Activated effector memory CD4-positive, alpha-beta T cell treated with anti-CD3 and anti-CD28 coated beads, Interleukin-2, amount 50 U/mL, for 16 hours (primary cell): Measurements from ENCODE around the gene SPHK2.
A peak's percentile ranks its signal among the peaks of the same experiment; 100 is the strongest.
"Not testable (repeated sequence)": the region's sequence is repeated elsewhere in the genome, so short reads cannot be mapped to it uniquely, and the experiment has no call there.

Experiments
- DNase-seq: peaks from one replicate; pipeline ENCODE4 v3.0.0-alpha.2; 2020

SPHK2 gene

DNA sequence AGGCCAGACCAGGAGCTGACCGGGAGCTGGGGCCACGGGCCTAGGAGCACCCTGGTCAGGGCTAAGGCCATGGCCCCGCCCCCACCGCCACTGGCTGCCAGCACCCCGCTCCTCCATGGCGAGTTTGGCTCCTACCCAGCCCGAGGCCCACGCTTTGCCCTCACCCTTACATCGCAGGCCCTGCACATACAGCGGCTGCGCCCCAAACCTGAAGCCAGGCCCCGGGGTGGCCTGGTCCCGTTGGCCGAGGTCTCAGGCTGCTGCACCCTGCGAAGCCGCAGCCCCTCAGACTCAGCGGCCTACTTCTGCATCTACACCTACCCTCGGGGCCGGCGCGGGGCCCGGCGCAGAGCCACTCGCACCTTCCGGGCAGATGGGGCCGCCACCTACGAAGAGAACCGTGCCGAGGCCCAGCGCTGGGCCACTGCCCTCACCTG lies 6.6 kb downstream of the SPHK2 start:
- DNase-seq = no peak

DNA sequence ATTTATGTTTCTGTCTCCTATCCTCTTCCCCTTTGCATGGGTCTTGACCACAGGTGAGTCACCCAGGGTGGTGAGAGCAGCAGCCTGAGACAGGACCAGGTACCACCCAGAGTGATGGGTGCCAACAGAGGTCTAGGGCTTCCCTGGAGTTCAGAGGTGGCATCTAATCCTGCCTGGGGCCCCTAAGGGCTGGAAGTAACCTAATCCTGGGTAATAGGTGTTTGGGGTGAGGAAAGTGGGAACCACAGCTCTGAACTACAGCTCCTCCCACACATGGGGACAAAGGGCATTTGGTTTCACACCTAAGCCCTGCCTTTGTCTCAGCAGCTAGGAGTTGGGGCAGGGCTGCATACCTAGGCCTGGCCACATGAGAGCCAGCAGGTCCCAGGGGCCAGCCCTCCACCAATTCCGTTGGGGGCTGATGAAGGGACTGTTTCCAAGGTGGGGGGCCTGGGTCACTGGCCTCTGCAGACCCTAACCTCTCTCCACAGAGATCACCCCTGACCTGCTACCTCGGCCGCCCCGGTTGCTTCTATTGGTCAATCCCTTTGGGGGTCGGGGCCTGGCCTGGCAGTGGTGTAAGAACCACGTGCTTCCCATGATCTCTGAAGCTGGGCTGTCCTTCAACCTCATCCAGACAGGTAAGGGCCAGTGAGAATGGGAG lies 8.0 kb downstream of the SPHK2 start:
- DNase-seq = no peak

DNA sequence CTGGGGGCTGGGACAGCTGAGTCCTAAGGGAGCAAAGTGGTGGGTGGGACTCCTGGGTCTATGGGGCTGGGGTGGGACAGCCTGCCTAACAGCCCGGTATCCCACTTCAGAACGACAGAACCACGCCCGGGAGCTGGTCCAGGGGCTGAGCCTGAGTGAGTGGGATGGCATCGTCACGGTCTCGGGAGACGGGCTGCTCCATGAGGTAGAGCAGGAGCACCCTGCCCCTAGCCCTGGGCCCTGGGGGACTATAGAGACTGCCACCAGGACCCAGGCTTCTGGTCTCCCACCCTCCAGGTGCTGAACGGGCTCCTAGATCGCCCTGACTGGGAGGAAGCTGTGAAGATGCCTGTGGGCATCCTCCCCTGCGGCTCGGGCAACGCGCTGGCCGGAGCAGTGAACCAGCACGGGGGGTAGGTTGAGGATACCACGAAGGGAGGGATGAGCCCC lies 8.6 kb downstream of the SPHK2 start:
- no peak for DNase-seq

DNA sequence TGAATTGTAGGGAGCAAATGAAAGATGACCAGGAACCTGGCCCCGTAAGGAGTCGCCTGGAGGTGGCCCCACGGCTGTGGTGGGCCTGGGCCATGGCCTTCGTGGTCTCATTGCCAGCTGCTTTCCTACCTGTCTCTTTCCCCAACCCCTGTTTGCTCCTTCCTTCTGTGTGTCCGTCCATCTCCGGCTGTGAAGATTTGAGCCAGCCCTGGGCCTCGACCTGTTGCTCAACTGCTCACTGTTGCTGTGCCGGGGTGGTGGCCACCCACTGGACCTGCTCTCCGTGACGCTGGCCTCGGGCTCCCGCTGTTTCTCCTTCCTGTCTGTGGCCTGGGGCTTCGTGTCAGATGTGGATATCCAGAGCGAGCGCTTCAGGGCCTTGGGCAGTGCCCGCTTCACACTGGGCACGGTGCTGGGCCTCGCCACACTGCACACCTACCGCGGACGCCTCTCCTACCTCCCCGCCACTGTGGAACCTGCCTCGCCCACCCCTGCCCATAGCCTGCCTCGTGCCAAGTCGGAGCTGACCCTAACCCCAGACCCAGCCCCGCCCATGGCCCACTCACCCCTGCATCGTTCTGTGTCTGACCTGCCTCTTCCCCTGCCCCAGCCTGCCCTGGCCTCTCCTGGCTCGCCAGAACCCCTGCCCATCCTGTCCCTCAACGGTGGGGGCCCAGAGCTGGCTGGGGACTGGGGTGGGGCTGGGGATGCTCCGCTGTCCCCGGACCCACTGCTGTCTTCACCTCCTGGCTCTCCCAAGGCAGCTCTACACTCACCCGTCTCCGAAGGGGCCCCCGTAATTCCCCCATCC lies 9.4 kb downstream of the SPHK2 start:
- no peak for DNase-seq

DNA sequence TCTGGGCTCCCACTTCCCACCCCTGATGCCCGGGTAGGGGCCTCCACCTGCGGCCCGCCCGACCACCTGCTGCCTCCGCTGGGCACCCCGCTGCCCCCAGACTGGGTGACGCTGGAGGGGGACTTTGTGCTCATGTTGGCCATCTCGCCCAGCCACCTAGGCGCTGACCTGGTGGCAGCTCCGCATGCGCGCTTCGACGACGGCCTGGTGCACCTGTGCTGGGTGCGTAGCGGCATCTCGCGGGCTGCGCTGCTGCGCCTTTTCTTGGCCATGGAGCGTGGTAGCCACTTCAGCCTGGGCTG lies 9.9 kb downstream of the SPHK2 start:
- DNase-seq = no peak

DNA sequence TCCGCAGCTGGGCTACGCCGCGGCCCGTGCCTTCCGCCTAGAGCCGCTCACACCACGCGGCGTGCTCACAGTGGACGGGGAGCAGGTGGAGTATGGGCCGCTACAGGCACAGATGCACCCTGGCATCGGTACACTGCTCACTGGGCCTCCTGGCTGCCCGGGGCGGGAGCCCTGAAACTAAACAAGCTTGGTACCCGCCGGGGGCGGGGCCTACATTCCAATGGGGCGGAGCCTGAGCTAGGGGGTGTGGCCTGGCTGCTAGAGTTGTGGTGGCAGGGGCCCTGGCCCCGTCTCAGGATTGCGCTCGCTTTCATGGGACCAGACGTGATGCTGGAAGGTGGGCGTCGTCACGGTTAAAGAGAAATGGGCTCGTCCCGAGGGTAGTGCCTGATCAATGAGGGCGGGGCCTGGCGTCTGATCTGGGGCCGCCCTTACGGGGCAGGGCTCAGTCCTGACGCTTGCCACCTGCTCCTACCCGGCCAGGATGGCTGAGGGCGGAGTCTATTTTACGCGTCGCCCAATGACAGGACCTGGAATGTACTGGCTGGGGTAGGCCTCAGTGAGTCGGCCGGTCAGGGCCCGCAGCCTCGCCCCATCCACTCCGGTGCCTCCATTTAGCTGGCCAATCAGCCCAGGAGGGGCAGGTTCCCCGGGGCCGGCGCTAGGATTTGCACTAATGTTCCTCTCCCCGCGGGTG lies 10.4 kb downstream of the SPHK2 start:
- no peak for DNase-seq

DNA sequence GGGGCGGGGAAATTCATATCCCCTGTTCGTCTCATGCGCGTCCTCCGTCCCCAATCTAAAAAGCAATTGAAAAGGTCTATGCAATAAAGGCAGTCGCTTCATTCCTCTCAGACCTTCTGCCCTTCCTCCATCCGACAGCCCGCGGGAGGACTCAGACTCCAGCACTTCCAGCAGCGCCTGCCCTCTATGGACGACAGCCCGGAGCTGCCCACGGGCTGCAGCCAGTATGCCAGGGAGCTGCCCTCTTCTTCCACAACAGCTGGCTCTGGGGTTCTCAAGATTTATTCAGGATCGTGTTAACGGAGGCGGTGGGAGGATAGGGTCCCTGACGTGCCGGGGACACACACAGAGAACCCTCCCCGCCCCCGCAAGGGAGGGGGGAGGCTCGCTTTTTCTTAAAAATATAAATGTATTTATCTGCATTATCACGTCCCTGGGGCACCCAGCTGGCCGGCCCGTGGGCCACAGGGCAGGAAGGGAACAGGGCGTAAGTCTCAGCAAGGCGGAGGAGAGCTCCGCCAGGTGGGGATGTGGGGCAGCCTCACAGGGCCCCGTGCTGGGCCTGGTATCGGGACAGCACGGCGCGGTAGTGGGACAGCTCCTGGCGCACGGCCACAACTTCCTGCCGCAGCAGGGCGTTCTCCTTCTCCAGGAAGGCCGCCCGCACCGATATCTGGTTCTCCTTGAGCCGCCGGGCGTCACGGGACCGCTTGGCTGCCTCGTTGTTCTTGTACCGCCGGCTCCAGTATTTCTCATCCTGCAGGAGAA lies 11.2 kb downstream of the SPHK2 start:
- DNase-seq = no peak

DNA sequence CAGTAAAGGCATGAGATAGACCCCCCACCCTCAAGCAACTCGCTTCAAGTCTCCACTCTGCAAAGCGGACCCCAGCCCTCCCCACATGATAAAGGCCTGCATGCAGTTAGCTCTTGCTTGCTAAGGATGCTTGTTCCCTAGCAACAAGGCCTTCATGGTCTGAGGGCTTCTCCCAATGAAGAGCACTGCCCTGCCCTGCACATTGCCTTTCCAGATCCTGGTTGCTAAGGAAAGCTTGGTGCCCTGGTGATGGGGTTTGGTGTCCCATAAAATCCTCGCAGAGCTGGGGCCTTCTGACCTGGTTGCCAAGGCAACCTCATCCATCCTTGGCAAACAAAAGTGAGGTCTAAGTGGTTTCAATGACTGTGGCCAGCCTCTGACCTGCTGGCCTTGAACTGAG lies 11.9 kb downstream of the SPHK2 start:
- DNase-seq = no peak

DNA sequence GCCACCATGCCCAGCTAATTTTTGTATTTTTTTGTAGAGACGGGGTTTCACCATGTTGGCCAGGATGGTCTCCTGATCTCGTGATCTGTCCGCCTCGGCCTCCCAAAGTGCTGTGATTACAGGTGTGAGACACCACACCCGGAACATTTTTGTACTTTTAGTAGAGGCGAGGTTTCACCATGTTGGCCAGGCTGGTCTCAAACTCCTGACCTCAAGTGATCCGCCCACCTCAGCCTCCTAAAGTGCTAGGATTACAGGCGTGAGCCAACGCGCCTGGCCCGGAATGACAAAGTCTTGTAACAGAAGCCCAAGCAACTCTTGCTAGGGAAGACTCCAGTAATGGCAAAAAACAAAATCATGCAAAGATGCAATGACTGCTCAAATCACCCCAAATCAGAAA lies 13.0 kb downstream of the SPHK2 start:
- DNase-seq = not testable (repeated sequence)

DNA sequence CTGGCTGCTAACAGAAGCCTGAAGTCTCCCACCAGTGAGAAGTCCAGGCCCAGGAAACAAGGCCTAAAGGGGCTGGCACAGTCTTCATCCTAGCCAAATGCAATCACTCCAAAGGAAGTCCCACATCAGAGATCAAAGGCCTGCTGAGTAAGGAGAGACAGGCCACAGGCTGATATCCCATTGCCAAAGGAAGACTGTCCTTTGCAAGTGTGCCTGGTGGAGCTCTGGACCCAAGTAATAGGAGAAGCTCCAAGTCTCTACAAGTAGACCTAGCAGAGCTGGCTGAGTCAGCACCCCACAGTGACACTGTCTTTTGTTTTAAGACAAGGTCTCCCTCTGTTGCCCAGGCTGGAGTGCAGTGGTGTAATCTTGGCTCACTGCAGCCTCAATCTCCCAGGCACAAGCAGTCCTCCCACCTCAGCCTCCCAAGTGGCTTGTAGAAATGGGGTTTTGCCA lies 13.4 kb downstream of the SPHK2 start:
- no peak for DNase-seq

DNA sequence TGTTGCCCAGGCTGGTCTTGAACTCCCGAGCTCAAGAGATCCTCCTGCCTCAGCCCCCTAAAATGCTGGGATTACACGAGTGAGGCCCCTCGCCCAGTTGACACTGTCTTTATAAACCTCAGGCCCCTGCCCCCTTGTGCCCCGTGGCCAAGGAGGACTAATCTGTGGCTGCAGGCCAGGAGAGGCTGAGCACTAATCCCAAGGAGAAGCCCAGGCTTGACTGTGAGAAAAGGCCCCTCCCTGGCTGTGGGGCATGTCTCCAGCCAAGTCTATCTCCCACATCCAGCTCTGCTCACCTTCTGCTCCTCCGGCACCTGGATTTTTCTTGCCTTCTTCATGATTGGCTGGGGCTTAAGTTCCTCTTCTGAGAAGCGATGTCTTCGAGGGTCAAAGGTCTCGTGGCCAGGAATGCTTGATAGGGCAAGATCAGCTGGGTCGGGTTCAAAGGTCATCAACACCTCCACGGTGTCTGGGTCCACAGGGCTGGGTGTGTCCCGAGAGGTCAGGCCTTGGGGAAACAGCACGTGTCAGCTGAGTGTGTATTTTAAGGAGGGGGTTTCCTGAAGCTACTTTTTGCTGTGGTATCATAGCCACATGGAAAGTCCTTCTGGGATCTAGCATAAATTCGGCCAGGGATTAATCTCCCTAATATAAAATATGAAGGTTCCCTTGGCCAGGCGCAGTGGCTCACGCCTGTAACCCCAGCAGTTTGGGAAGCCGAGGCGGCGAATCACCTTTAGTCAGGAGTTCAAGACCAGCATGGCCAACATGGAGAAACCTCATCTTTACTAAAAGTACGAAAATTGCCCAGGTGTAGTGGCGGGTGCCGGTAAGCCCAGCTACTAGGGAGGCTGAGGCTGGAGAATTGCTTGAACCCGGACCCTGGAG lies 14.1 kb downstream of the SPHK2 start:
- no peak for DNase-seq

DNA sequence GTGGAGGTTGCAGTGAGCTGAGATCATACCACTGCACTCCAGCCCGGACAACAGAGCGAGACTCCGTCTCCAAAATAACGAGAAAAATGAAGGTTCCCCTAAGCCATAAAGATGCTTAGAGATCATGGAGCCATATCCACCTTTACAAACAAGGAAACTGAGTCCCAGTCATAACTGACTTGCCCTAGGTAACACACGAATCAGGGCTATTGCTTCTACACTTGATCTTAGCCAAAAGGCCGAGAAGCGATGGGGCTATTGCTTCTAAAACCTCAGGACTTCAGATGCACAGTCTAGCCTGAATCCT lies 14.7 kb downstream of the SPHK2 start:
- DNase-seq = no peak

DNA sequence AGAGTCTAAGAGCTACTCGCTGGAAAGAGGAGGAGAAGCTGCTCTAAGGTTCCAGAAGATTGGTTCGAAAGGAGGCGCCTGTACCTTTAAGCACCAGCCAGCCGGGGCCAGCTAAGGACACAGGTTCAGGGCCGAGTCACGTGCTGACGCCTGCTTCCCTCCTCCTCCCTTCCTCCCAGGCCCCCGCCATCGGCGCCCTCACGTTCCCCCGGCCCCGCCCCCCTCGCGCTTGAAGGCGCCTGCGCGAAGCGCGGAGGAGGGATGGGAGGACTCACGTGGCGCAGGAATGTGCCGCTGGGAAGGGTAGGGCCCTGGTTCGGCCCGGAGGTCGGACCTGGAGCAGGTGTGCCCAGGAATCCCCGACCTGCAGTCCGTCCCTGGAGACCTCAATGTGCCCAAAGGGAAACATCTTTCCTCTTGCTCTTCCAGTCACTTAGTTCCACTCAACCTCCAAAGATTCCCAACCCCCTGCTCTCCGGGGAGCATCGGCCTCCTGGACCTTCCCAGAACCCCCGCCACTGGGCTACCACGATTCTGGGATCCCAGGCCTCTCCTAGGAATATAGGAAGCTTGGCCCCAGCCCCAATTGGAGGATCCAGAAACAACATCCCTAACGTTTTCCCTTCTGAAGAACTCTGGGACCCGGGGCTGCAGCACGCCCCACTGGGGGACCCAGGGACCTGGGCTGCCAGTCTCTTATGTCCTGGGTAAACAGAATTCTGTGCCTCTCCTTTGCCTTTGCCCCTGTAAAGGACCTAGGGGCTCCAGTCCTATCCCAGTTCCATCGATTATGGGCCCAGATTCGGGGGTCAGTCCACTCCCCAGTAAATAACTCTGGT lies 15.3 kb downstream of the SPHK2 start:
- peak; percentile 97 for DNase-seq

DNA sequence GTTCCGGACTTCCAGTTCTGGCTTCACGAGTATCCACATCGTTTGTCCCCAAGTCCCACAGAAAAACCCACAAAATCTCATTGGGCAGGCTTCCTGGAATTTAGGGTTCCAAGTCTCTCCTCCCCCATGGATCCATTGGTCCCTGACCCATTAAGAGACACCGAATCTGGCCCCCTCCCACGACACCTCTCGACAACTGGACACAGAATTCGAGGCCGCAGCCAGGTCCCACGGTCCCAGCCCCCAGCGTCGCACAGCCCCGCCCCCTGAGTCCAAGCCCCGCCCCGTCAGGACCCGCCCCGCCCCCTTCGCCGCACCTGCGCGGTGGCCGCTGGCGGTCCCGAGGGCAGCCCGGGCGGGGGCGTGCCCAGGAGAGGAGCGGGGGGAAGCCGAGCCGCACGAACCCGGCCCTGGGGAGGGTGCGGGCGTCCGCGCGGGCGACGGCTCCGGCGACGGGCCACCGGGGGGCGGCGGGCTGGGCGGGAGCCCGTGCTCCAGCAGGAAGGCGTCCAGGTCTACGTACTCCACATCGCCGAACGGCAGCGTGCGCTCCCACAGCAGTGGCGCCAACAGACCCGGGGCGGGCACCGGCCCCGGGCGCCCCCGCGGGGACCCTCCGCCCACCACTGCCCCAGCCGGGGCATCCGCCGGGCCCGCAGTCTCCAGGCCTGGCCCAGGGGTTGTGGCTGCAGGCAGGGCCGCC lies 16.1 kb downstream of the SPHK2 start:
- peak; percentile 92 for DNase-seq

DNA sequence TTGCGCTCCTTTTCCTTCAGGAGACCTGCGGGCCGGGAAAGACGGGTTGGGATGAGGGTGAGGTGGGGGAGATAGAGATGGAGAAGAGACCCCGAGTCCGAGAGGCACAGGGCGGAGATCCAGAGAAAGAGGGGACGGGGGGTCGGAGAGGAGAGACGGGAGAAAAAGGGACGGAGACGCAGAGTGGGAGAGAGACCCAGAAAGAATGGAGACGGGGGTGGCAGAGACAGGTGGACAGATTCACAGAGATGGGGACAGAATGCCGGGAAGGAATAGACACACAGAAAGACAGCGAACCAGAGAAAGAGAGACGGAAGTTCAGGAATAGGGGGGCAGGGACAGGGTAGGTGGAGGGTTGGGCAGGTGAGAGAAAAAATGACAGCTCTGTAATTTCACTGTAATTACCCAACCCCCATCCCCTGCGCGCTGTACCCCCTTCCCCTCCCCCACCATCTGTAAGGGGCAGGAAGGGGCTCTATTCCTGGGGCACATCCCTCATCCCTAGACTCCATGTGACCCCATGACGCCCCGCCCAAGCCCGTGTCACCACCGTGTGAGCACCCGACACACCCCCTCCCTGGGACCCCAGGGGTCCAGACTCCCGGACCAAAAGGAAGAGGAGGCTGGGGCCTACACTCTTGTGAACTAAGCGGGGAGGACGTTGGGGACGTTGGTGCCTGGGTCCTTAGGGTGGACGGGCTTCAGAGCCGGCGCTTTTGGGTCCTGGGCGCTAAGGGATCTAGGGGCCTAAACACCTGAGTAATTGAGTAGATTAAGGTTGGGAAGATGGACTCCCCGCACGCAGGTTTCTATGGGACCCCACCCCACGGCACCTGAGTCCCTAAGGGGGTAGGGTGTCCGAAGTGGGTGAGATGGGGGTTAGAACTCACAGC lies 16.9 kb downstream of the SPHK2 start:
- peak; percentile 77 for DNase-seq

DNA sequence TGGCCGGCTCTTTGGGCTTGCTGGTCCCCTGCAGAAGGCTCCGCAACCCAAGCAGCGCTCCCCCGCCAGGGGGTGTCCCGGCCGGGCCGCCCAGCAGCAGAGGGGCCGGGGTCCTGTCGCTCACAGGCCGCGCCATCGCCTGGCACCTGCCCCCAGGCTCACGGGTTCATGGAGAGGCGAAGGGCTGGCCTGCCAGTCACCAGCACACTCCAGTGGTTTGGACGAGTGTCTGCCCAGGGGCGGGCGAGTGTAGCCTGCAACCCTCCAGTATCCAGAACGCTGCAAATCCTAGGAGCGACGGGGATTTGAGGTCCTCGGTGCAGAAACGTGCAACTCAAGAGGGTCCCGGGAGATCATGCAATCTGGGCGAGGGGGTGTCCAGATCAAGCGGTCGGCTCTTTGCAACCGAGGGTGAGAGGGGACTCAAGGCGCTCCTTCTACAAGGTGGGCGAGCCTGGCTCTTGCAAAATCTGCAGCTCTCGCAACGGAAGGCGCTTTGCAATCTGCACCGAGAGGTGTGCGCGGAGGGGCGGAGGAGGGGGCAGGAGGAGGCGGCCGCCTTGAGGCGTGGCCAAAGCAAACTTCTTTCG lies 17.6 kb downstream of the SPHK2 start, which contains the start of gene DBP:
TSS of gene DBP (minus strand) at position 521 of the 590 bp plus-strand sequence. CDS start at position 136, 385 bp downstream.
- DNase-seq = peak; percentile 80

DNA sequence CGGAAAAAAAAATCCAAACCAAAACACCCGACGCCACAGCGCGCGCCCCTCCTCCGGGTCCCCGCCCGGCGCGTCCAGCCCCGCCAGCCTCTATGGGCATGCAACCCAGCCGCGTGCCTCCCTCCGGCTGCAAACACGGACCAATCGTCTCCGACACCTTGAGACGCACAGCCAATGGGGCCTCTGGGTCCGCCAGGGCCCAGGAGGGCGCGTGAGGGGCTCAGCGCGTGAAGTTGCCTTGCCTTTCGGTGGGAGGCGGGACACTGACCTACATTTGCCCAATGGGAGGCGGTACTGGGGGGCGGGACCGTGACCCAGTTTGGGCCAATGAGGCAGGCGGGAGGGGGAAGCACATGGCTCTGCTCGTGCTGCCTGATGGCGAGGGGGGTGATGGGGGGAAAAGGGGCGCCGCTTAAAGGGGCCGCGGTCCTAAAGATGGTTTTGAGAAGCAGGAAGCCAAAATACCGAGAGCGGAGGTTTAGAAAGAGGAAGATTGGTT lies 18.2 kb downstream of the SPHK2 start:
- DNase-seq = peak; percentile 100

DNA sequence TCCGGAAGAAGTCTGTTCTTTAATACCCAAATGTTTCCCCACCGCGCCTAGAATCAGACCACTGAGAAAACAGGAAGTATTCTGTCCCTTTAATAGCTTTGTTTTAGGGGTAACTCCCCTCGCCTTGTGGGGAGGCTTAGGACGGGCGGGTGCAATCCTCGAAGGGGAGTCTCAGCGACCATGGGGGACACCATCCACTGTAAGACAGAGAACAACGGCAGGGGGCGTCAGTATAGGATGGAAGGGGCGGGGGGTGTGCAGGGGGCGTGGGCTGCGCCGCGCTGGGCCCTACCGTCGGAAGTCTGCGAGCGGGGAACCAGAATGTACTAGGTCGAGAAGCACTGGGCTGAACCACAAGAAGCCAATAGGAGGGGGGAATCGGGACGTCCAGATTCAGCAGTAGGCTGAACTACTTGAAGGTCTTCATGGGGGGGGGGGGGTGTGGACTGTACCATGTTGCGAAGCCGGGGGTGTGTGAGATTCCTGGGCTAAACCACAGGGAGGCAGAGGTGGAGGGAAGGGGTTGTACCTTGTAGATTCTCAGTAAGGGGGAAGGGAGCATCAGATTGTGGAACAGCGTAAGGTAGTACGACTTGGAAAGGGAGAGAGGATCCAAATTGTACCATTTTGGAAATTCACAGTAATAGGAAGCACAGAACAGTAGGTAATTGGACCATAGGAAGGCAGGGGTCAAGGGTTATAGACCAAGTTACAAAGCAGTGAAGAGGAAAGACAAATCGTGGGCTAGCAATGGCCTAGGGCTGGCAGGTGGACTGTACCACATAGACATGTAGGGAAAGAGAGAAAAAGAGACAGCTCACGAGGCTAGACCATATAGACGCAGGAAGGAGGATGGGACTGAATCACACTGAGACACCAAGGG lies 18.9 kb downstream of the SPHK2 start:
- peak; percentile 92 for DNase-seq
